Nucleus accumbens (tissue), 56 donors: ENCODE data around the gene SLC25A46.
"Not testable (repeated sequence)": the region's sequence is repeated elsewhere in the genome, so short reads cannot be mapped to it uniquely, and the experiment has no call there.

Source experiments
- DNase-seq, 56 donors: peaks; one replicate each; lab custom pipeline; 2025; lab: John Stamatoyannopoulos, UW

Gene SLC25A46

GRCh38 chr5:110738812-110739651 lies at the start of gene SLC25A46:
Gene SLC25A46, plus strand, starts transcription at chr5:110739007. Its CDS starts 113 bp downstream, at chr5:110739120.
- peak; percentile 21 to 94 (median 82) for DNase-seq

DNA sequence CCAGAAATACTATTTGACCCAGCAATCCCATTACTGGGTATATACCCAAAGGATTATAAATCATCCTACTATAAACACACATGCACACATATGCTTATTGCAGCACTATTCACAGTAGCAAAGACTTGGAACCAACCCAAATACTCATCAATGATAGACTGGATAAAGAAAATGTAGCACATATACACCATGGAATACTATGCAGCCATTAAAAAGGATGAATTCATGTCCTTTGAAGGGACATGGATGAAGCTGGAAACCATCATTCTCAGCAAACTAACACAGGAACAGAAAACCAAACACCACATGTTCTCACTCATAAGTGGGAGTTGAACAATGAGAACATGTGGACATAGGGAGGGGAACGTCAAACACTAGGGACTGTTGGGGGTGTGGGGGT lies 48.2 kb upstream of the SLC25A46 start:
- not testable (repeated sequence) for DNase-seq

DNA sequence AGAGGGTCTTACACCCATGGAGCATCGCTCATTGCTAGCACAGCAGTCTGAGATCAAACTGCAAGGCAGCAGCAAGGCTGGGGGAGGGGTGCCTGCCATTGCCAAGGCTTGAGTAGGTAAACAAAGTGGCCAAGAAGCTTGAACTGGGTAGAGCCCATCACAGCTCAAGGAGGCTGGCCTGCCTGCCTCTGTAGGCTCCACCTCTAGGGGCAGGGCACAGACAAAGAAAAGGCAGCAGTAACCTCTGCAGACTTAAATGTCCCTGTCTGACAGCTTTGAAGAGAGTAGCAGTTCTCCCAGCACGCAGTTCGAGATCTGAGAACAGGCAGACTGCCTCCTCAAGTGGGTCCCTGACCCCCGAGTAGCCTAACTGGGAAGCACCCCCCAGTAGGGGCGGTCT lies 46.1 kb upstream of the SLC25A46 start:
- DNase-seq, result not testable (repeated sequence)

DNA sequence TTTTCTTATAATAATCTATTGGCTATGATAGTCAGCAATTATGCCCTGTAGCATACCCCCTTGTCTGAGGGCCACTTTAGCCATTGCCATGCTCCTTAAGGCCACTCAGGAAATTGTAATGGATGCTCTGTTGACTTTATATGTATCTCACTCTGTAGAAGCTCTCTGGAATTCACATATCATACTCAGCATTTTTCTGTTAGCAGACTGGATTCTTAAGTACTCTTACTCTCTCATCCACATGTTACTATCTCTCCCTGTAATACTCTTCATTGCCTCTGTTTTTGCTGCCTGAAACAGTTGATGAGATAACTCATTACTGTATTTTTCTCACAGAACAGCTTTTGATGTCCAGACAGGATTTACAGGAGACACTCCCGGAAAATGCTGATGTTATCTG lies 36.5 kb upstream of the SLC25A46 start:
- no peak for DNase-seq

DNA sequence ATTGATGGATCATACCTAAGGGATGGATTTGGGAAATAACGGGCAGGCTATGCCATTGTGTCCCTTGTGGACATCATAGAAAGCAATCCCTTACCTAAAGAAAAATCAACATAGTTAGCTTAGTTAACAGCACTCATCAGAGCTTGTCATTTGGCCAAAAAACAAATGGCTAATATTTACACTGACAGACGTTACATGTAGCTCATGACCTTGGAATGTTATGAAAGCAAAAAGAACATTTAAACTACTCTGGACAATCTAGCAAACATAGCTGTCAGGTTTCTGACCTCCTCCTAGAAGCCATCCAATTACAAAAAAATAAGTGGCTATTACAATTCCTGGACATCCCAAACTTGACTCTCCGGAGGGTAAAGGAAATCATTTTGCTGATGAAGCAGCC lies 36.1 kb upstream of the SLC25A46 start:
- DNase-seq, result no peak

GRCh38 chr5:110703481-110703880 lies 35.3 kb upstream of the SLC25A46 start:
- no peak for DNase-seq

GRCh38 chr5:110705349-110705748 lies 33.5 kb upstream of the SLC25A46 start:
- no peak for DNase-seq

DNA sequence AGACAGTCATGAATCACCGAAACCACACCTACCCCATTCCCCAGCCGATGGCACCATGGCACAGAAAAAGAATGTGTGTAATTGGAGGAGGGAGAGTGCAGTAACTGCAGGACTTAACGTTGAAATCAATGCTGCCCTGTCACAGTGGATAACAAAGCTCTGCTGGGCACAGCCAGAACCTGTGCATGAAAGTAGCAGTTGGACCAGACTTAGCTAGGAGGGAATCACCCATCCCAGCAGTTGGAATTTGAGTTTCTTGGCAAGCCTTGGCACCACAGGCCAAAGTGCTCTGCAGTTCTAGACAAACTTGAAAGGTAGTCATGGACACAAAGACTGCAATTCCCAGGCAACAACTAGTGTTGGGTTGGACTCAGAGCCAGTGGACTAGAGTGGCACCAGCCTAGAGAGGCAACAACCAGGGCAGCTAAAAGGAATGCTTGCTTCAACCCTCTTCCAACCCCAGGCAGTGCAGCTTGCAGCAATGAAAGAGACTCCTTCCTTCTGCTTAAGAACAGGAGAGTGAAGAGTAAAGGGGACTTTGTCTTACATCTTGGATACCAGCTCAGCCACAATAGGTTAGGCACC lies 31.5 kb upstream of the SLC25A46 start:
- DNase-seq, result peak in 3 of 56 donors; percentile 1 to 17 (median 13)

- peak in 6 of 56 donors; percentile 1 to 12 (median 9) for DNase-seq
Measured at GRCh38 chr5:110716247-110717245, 22.3 kb upstream of the SLC25A46 start.

- DNase-seq, result no peak
Measured at GRCh38 chr5:110718311-110718710, 20.5 kb upstream of the SLC25A46 start.

DNA sequence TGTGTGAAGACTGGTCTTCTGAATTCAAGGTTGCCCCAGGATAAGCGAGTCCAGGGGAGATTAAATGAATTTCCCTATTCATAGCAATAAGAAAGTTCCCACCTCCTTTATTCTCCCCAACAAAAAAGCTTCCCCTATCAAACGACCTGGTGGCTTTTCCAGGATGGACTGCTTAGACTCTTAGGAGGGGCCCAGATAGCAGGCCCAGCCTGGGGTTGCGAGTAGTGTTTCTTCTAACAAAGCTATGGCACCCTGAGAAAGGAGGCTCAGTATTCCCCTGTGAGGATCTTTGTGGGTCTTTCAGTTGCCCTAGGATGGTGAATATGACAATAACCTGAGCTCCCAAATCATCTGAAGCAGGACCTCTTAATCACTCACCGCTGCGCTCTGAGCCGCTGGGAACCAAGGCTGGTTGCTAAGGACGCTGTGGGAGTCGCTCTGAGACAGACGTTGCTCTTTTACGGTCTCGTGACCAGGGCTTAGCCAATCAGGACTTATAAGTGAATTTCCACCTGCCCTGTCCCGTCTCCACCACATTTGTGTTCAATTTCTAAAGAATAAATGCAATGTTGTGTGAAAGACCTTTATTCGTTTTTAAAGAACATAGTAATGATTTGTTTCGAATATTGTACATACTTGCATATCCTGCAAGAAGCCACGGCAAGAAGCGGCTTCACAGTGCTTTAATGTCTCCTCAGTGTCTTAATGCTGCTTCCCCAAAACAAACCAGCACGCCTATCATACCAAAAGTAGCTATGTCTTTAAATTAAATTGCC lies 12.4 kb upstream of the SLC25A46 start, which contains the start of gene TMEM232:
TSS of gene TMEM232 (minus strand) at position 423 of the 776 bp plus-strand sequence. CDS start 59,319 bp downstream, outside the sequence.
- DNase-seq, result peak in 53 of 56 donors; percentile 8 to 91 (median 57)

DNA sequence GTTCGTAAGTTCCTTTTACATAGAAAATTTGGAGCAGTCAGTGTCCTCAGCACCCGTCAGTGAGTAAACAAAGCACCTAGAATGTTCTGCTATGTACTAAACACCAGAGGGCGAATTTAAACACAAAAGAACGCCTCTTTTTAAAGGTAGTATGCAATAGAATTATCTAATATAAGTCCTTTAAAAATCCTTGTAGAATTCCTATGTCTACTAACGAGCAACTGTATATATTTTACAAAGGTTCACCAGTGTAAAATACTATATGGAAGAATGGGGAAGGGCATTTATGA lies 11.8 kb upstream of the SLC25A46 start:
- DNase-seq, result no peak

DNA sequence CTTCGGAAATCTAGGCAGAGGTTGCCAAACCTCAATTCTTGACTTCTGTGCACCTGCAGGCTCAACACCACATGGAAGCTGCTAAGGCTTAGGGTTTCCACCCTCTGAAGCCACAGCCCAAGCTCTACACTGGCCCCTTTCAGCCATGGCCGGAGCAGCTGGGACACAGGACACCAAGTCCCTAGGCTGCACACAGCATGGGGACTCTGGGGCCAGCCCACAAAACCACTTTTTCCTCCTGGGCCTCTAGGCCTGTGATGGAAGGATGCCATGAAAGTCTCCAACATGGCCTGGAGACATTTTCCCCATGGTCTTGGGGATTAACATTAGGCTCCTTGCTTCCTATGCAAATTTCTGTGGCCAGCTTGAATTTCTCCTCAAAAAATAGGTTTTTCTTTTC lies 7.3 kb upstream of the SLC25A46 start:
- DNase-seq, result not testable (repeated sequence)

DNA sequence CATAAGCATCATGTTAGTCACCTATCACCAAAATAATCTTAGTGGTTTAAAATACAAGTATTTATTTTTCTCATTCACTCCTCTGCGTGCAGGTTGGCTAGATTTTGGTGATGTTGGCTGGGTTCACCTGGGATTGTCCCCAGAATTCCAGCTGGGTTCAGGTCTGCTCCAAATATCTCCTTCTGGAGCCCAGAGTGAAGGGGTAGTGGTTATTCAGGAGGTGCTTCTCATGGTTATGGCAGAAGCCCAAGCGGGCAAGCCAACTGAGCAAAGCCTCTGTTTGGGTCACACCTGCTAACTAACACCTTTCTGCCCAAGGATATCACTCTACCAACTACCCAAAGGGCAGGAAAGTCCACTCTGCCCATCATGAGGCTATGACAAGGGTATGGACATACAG lies 4.7 kb upstream of the SLC25A46 start:
- DNase-seq, result no peak

DNA sequence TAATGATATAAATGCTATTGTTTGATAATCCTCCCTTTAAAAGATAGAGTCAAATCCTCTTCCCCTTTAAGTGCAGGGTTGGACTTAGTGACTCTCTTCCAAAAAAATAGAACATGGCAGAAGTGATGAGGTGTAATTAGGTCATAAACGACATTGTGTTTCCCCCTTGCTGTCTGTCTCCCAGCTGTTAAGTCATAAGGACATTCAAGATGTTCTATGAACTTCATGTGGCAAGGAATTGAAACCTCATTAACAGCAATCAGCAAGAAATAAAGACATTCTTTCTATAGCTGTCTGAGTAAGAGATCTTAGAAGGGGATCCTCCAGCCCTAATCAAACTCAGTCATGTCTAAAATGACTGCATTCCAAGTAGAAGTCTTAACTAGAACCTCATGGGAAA lies 3.3 kb upstream of the SLC25A46 start:
- no peak for DNase-seq

- DNase-seq, result no peak
Measured at GRCh38 chr5:110736753-110737152, 2.1 kb upstream of the SLC25A46 start.

DNA sequence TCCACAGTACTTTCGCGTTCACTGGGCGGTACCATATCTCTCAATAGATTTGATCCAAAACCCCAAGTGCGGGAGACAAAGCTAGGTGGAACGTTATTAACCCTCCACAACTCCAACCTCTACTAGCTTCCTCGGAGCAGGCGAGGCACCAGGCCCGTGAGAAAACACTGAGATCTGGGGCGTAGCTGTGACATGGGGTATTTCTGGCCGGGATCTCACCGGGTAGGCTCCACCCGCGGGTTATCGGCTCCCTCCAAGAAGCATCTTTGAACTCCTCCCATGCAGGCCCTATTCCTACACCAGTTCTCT lies 350 bp upstream of the SLC25A46 start:
- peak in 17 of 56 donors; percentile 7 to 72 (median 59) for DNase-seq

DNA sequence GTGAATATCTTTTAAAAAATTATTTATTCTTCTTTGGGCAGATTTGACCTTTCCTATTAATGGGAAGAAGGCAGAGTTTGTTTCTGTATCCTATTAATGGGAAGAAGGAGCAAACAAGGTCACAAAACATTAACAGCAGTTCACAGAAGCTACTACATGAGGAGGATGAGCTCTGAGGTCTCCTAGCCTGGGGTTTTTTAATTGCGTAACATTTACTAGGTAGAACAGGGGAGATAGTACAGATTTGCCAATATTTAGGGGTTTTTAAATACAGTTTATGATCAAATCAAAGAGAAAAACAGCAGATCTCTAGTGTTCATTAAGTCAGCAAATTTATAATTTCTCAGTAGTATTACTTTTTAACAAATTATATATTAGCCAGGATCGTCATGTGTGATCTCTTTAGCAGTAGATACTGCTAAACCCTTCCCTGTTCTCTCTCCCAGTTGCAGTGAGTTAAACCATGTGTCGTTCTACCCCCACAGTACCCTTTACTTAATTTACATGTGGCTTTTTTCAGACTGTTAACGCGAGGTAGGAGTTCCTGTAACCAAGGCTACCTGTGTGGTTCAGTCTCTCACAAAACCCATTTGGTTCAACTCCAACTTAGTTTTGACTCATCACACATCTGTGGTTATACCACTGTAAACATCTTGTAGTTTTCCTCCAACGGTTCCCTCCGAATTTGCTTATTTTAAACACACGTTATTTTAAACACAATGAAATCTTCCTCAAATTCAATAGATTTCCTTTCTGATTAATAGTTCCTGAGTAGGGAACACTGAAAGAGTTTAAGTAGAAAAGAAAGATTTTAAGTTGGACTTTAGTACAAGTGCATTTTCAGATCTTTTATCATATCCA lies 13.3 kb downstream of the SLC25A46 start:
- peak in 8 of 56 donors; percentile 2 to 52 (median 10) for DNase-seq

DNA sequence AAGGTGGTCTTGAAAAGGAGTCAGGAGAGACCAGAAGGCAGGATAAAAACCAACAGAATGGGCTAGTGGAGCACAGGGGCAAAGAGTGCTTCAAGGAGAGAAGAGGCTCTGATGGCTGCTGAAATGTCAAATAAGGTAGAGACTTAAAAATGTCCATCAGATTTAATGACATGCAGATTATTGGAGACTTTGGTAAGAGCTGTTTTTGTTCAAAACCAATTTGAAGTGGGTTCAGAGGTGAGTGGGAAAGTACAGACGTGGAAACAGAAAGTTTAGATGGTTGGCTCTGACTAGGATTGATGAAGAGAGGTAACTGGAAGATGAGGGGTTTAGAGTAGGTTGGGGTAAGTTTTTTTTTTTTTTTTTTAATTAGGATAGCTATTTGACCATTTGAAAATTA lies 14.1 kb downstream of the SLC25A46 start:
- no peak for DNase-seq
